ENCODE results near the gene KCTD11. TPM values are rescaled to one million over a fixed set of nuclear protein-coding genes. Genes with fewer than 3 reads are reported as not detected.
"Not testable (repeated sequence)": the region's sequence is repeated elsewhere in the genome, so short reads cannot be mapped to it uniquely, and the experiment has no call there.

KCTD11 gene
- polyA plus RNA-seq, 10 donors: 5.8 to 10.3 (median 7.5) TPM

GRCh38 chr17:7337600-7337999 is 14.4 kb upstream of the KCTD11 start:
- DNase-seq: not testable (repeated sequence)

GRCh38 chr17:7340179-7340578 is 11.8 kb upstream of the KCTD11 start:
- DNase-seq: no peak

- DNase-seq: no peak
Observed at GRCh38 chr17:7341842-7342241, 10.1 kb upstream of the KCTD11 start.

- no peak for DNase-seq
Observed at GRCh38 chr17:7343250-7343649, 8.7 kb upstream of the KCTD11 start.

GRCh38 chr17:7346761-7347614 is 5.0 kb upstream of the KCTD11 start:
- DNase-seq: peak in 1 of 3 donors; percentile 36

GRCh38 chr17:7347630-7348477 is 4.1 kb upstream of the KCTD11 start:
- peak in 1 of 3 donors; percentile 33 for DNase-seq

GRCh38 chr17:7348478-7349242 is 3.3 kb upstream of the KCTD11 start:
- DNase-seq: peak in 1 of 3 donors; percentile 42

GRCh38 chr17:7352503-7352889 is 534 bp downstream of the KCTD11 start:
- no peak for DNase-seq

GRCh38 chr17:7352910-7353635 is 1.1 kb downstream of the KCTD11 start:
- DNase-seq: peak in 1 of 3 donors; percentile 16

- DNase-seq: peak in 1 of 3 donors; percentile 51
Observed at GRCh38 chr17:7354262-7354843, 2.4 kb downstream of the KCTD11 start.

GRCh38 chr17:7355053-7355452 is 3.1 kb downstream of the KCTD11 start, which contains the start of gene TMEM95:
TSS of gene TMEM95 (plus strand) at chr17:7355156. CDS start at chr17:7355205, 49 bp downstream.
- DNase-seq: peak in 2 of 3 donors; percentile 46 to 59

- DNase-seq: no peak
Observed at GRCh38 chr17:7355573-7355972, 3.6 kb downstream of the KCTD11 start.

- DNase-seq: peak; percentile 49 to 85 (median 74)
Observed at GRCh38 chr17:7356072-7356549, 4.1 kb downstream of the KCTD11 start.

- no peak for DNase-seq
Observed at GRCh38 chr17:7356756-7357155, 4.8 kb downstream of the KCTD11 start.

- no peak for DNase-seq
Observed at GRCh38 chr17:7357381-7357780, 5.4 kb downstream of the KCTD11 start.

GRCh38 chr17:7361906-7362305 is 9.9 kb downstream of the KCTD11 start:
- DNase-seq: no peak

- DNase-seq: no peak
Observed at GRCh38 chr17:7363311-7363710, 11.3 kb downstream of the KCTD11 start.

- DNase-seq: not testable (repeated sequence)
Observed at GRCh38 chr17:7365963-7366362, 14.0 kb downstream of the KCTD11 start.

- DNase-seq: no peak
Observed at GRCh38 chr17:7367083-7367482, 15.1 kb downstream of the KCTD11 start.

- DNase-seq: no peak
Observed at GRCh38 chr17:7367918-7368598, 16.1 kb downstream of the KCTD11 start.

Data from muscle of back (tissue), 11 donors.